GM12892 (cell line): ENCODE results near the gene GJA3. TPM values are rescaled to one million over a fixed set of nuclear protein-coding genes. Genes with fewer than 3 reads are reported as not detected.
A peak's percentile ranks its signal among the peaks of the same experiment; 100 is the strongest.

Experiments
- DNase-seq: peaks from one replicate; pipeline ENCODE4 v3.0.0; 2011; ENCODE audit not compliant: insufficient read length
- FAIRE-seq: peaks from 2 replicates; lab custom pipeline; 2011; peaks lifted over from hg19 to GRCh38; lab: Jason Lieb, UNC
- POLR2A ChIP-seq: IDR thresholded peaks from 2 replicates; pipeline ENCODE4 v1.6.1; 2011; ENCODE audit warnings: low read depth, low read length, control low read depth
- POLR2AphosphoS5 ChIP-seq: IDR thresholded peaks from 2 replicates; pipeline ENCODE4 v1.6.1; 2011; ENCODE audit warnings: low read depth, low read length, control low read depth
- TAF1 ChIP-seq: IDR thresholded peaks from 2 replicates; pipeline ENCODE4 v1.6.1; 2011; ENCODE audit warnings: low read depth, mild to moderate bottlenecking, control low read depth, low read length, borderline replicate concordance
- polyA plus RNA-seq: library from polyadenylated mRNA; unstranded; fragments of >200 nt; gene quantifications from one replicate; pipeline ENCODE4 v1.2.1, GENCODE V29; 2012; ENCODE audit warnings: missing spikeins, inconsistent platforms; ENCODE audit not compliant: missing spikeins

The GJA3 gene
- polyA plus RNA-seq: 0.06 TPM

- FAIRE-seq: no peak
- no peak for TF ChIP-seq TAF1
- no peak for TF ChIP-seq POLR2A
- TF ChIP-seq POLR2AphosphoS5: no peak
- no peak for DNase-seq
Observed at GRCh38 chr13:20160306-20161274, at the start of gene GJA3. Gene GJA3 (minus strand): TSS chr13:20161052. CDS start chr13:20143288, 17,764 bp downstream.

GRCh38 chr13:20209948-20210347, 49.1 kb upstream of the GJA3 start:
- TF ChIP-seq POLR2A (no peak), TAF1 (no peak), POLR2AphosphoS5 (no peak)
- no peak for FAIRE-seq
- no peak for DNase-seq

- FAIRE-seq (no peak), DNase-seq (no peak)
- TF ChIP-seq POLR2A: no peak
- TF ChIP-seq TAF1: no peak
- TF ChIP-seq POLR2AphosphoS5: no peak
Observed at GRCh38 chr13:20206698-20207235, 45.9 kb upstream of the GJA3 start.

GRCh38 chr13:20206065-20206697, 45.3 kb upstream of the GJA3 start:
- FAIRE-seq (no peak), DNase-seq (no peak)
- TF ChIP-seq POLR2AphosphoS5 (no peak), TAF1 (no peak), POLR2A (no peak)

- TF ChIP-seq TAF1: no peak
- no peak for TF ChIP-seq POLR2A
- no peak for TF ChIP-seq POLR2AphosphoS5
- DNase-seq (no peak), FAIRE-seq (no peak)
Observed at GRCh38 chr13:20198781-20199180, 37.9 kb upstream of the GJA3 start.

GRCh38 chr13:20197361-20197834, 36.5 kb upstream of the GJA3 start:
- TF ChIP-seq POLR2A: no peak
- no peak for TF ChIP-seq POLR2AphosphoS5
- no peak for TF ChIP-seq TAF1
- FAIRE-seq: peak; percentile 70
- no peak for DNase-seq

GRCh38 chr13:20195801-20196200, 34.9 kb upstream of the GJA3 start:
- no peak for FAIRE-seq
- no peak for DNase-seq
- no peak for TF ChIP-seq POLR2AphosphoS5
- TF ChIP-seq POLR2A: no peak
- no peak for TF ChIP-seq TAF1

- TF ChIP-seq POLR2A (no peak), TAF1 (no peak), POLR2AphosphoS5 (no peak)
- no peak for DNase-seq
- FAIRE-seq: no peak
Observed at GRCh38 chr13:20193907-20194631, 33.2 kb upstream of the GJA3 start.

GRCh38 chr13:20193162-20193906, 32.5 kb upstream of the GJA3 start:
- TF ChIP-seq POLR2A (no peak), TAF1 (no peak), POLR2AphosphoS5 (no peak)
- FAIRE-seq: no peak
- DNase-seq: no peak

- DNase-seq (no peak), FAIRE-seq (no peak)
- no peak for TF ChIP-seq POLR2AphosphoS5
- no peak for TF ChIP-seq POLR2A
- TF ChIP-seq TAF1: no peak
Observed at GRCh38 chr13:20192836-20193161, 31.9 kb upstream of the GJA3 start, which contains the start of gene GJB2. Gene GJB2 (minus strand): TSS chr13:20192938. CDS start chr13:20189581, 3,357 bp downstream.
